OCI-LY7 (cell line): ENCODE data around the gene JUNB. TPM values are rescaled to one million over a fixed set of nuclear protein-coding genes. Genes with fewer than 3 reads are reported as not detected.

Experiments
- Bru-seq: library from RNA; stranded (reverse); fragments of 400-500 nt; gene quantifications from one replicate; lab custom pipeline; 2021; lab: Mats Ljungman, UMichigan
- BruChase-seq, 2 experiments: library from RNA; stranded (reverse); fragments of 400-500 nt; gene quantifications; one replicate each; lab custom pipeline; 2021; lab: Mats Ljungman, UMichigan
- BruUV-seq: library from RNA; stranded (reverse); fragments of 400-500 nt; replicated peaks from 2 replicates; lab custom pipeline; 2021; lab: Mats Ljungman, UMichigan
- CTCF ChIA-PET: fragments of 300-600 bp; sonication (Branson Sonifier 250); formaldehyde crosslinking; loops from one replicate; lab custom pipeline; 2022; ENCODE audit warnings: antibody characterized with exemption; ENCODE audit not compliant: unreplicated experiment; lab: Charles Lee
- POLR2A ChIA-PET: fragments of 300-600 bp; sonication (Branson Sonifier 250); formaldehyde crosslinking; loops from one replicate; lab custom pipeline; 2022; ENCODE audit warnings: antibody characterized with exemption; lab: Charles Lee
- DNase-seq: peaks from one replicate; pipeline ENCODE4 v3.0.0-alpha.2; 2015; ENCODE audit warnings: low spot score
- H2AFZ ChIP-seq: fragments of 200-600 bp; sonication (generic), shearing (Covaris generic); 2 replicates; pipeline ENCODE4 v1.6.1; 2014; ENCODE audit warnings: mild to moderate bottlenecking, antibody characterized with exemption, low read length, moderate library complexity
- H3K27ac ChIP-seq: fragments of 200-600 bp; sonication (generic); 2 replicates; pipeline ENCODE4 v1.5.1; 2014; ENCODE audit warnings: mixed run types, low read depth, mild to moderate bottlenecking, moderate library complexity, low read length, inconsistent platforms; ENCODE audit not compliant: poor library complexity, severe bottlenecking
- H3K36me3 ChIP-seq: fragments of 200-600 bp; sonication (generic); 2 replicates; pipeline ENCODE4 v1.6.1; 2014; ENCODE audit warnings: mild to moderate bottlenecking, antibody characterized with exemption, low read length, moderate library complexity, mixed read lengths; ENCODE audit not compliant: insufficient read depth
- H3K4me1 ChIP-seq: fragments of 200-600 bp; sonication (generic); 2 replicates; pipeline ENCODE4 v1.5.1; 2014; ENCODE audit warnings: mild to moderate bottlenecking, low read length; ENCODE audit not compliant: insufficient read depth, poor library complexity, severe bottlenecking
- H3K4me2 ChIP-seq: fragments of 200-600 bp; sonication (generic); 2 replicates; pipeline ENCODE4 v1.6.1; 2014; ENCODE audit warnings: mild to moderate bottlenecking, low read length
- H3K4me3 ChIP-seq: fragments of 200-600 bp; sonication (generic); 2 replicates; pipeline ENCODE4 v1.5.1; 2014; ENCODE audit warnings: mild to moderate bottlenecking, low read depth, low read length; ENCODE audit not compliant: poor library complexity, severe bottlenecking
- H3K79me2 ChIP-seq: fragments of 200-600 bp; sonication (generic); 2 replicates; pipeline ENCODE4 v1.6.1; 2016; ENCODE audit warnings: low read depth, mild to moderate bottlenecking, low read length, moderate library complexity, mixed read lengths; ENCODE audit not compliant: insufficient read depth
- H3K9me2 ChIP-seq: fragments of 200-600 bp; sonication (generic); 2 replicates; pipeline ENCODE4 v1.6.1; 2016; ENCODE audit warnings: mild to moderate bottlenecking, low read length, mixed read lengths; ENCODE audit not compliant: insufficient read depth
- H3K9me3 ChIP-seq: fragments of 200-600 bp; sonication (generic); 2 replicates; pipeline ENCODE4 v1.6.1; 2014; ENCODE audit warnings: mild to moderate bottlenecking, mixed run types, low read length, mixed read lengths
- H4K20me1 ChIP-seq: fragments of 200-600 bp; sonication (generic); 2 replicates; pipeline ENCODE4 v1.6.1; 2014; ENCODE audit warnings: mild to moderate bottlenecking, antibody characterized with exemption, low read length, moderate library complexity, mixed read lengths; ENCODE audit not compliant: insufficient read depth
- CTCF ChIP-seq: fragments of 200-600 bp; sonication (generic); conservative IDR thresholded peaks from 2 replicates; pipeline ENCODE4 v1.5.1; 2014; ENCODE audit warnings: mild to moderate bottlenecking, antibody characterized with exemption, low read length, moderate library complexity, mixed read lengths
- EZH2phosphoT487 ChIP-seq: fragments of 200-600 bp; sonication (generic); IDR thresholded peaks from 2 replicates; pipeline ENCODE4 v1.6.1; 2018; ENCODE audit warnings: low read depth, borderline replicate concordance, mild to moderate bottlenecking, mixed run types, antibody characterized with exemption, low read length, moderate library complexity, mixed read lengths
- intact Hi-C: fragments of 100-400 bp; cut with micrococcal nuclease; formaldehyde crosslinking; loops from one replicate; pipeline ENCODE4 v1.10.0; 2022; ENCODE audit not compliant: unreplicated experiment
- long read RNA-seq: library from polyadenylated mRNA; stranded (forward); transcript quantifications from one replicate; pipeline ENCODE4 v2.0.0, GENCODE V29; 2022
- total RNA-seq, 2 experiments: library from RNA; depleted of rRNA in 1 of 2; stranded (reverse); fragments of >200 nt in 1 of 2; shearing (Covaris generic) in 1 of 2; gene quantifications; 2 replicates each; pipeline ENCODE4 v1.2.3, GENCODE V29; 2014 to 2022

Gene JUNB
- total RNA-seq (2014; rRNA removed; shearing (Covaris generic)) (43.7 and 45.5 TPM in 2 replicates), total RNA-seq (2022) (31.8 TPM in 2 replicates), Bru-seq, nascent RNA (percentile 63 among the genes with signal in this experiment), BruChase-seq, experiment 1, labeled RNA remaining after a 6-hour chase (percentile 54 among the genes with signal in this experiment), BruChase-seq, experiment 2, labeled RNA remaining after a 2-hour chase (percentile 68 among the genes with signal in this experiment)
- long read RNA-seq, transcript JUNB-201 (1 exons, 1,820 nt) = major isoform, 157 of 157 reads
- long read RNA-seq, partial matches to known transcripts = 0 of 157 reads
- long read RNA-seq, other reads (novel, unspliced or antisense) = 0 of 157 reads

GRCh38 chr19:12791345-12792050 lies at the start of gene JUNB:
Gene JUNB (plus strand): TSS chr19:12791486. CDS start chr19:12791772, 286 bp downstream.
- H3K36me3 ChIP-seq = no peaks in the 10 kb centered on the region
- peak within 1 kb of the TSS; percentile 84 for H3K4me3 ChIP-seq
- BruUV-seq = no TSS peak
- intact Hi-C loops = loop anchor here (1.0 to 5.0 kb wide), 3 partner anchors 14 to 69 kb away; partner anchors contain the start of genes TNPO2 and TRIR
- H3K27ac ChIP-seq = peak within 1 kb of the TSS; percentile 77
- no peaks in the 10 kb centered on the region for H3K9me3 ChIP-seq
- peak within 1 kb of the TSS; percentile 95 for H3K4me2 ChIP-seq
- no peaks in the 10 kb centered on the region for H3K9me2 ChIP-seq
- H2AFZ ChIP-seq = peak within 1 kb of the TSS; percentile 35; the same call in 1 of the 2 replicates
- H4K20me1 ChIP-seq = no peaks in the 10 kb centered on the region; the same call in 1 of the 2 replicates
- peaks cover 8% of the 10 kb centered on the region for H3K79me2 ChIP-seq
- H3K4me1 ChIP-seq = peaks cover 48% of the 10 kb centered on the region
- ChIA-PET CTCF (interaction anchor here (0.6 to 2.8 kb wide), 3 partner anchors 13 to 25 kb away, joined by 3 to 20 read pairs (median 4); no protein-coding TSS in a partner anchor), POLR2A (interaction anchor here (1.2 to 2.2 kb wide), 4 partner anchors 9 to 15 kb away, joined by 4 to 10 read pairs (median 5); partner anchors contain the start of gene THSD8)
- no peak for TF ChIP-seq EZH2phosphoT487
- DNase-seq = peak; percentile 96

DNA sequence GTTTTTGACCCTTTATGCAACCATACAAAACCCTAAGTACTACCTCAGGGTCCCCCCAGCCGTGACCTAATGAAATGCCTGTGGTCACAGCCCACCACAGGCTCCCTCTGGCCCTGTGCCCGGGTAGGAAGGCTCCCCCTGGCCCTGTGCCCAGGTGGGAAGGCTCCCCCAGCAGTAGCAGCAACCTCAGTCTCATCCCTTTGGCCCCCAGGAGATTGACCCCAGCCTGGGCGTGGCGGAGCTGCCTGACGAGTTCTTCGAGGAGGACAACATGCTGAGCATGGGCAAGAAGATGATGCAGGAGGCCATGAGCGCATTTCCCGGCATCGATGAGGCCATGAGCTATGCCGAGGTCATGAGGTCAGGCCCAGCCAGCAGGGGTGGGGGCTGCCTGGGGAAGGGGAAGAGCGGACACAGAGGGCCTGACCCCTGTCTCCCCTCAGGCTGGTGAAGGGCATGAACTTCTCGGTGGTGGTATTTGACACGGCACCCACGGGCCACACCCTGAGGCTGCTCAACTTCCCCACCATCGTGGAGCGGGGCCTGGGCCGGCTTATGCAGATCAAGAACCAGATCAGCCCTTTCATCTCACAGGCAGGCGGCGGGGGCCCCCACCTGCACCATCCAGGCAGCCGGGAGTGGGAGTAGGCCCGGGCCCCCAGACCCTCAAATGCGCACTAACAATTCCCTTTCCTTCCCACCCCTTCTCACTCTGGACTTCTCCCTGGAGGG lies 46.0 kb upstream of the JUNB start:
- Histone ChIP-seq H3K4me3 (no peak overlapping the region), H3K9me3 (peaks cover 11% of the 10 kb centered on the region; the same call in 1 of the 2 replicates), H3K36me3 (peaks cover 54% of the 10 kb centered on the region), H3K9me2 (no peaks in the 10 kb centered on the region), H3K4me2 (no peak overlapping the region), H2AFZ (no peak overlapping the region), H3K79me2 (no peaks in the 10 kb centered on the region), H3K4me1 (no peaks in the 10 kb centered on the region), H4K20me1 (no peaks in the 10 kb centered on the region), H3K27ac (no peak overlapping the region)
- ChIA-PET POLR2A (no interaction called here), CTCF (no interaction called here)
- no peak for TF ChIP-seq EZH2phosphoT487
- no peak for TF ChIP-seq CTCF
- DNase-seq = no peak
- intact Hi-C loops = no loop called here
- BruUV-seq = no TSS peak

- H3K9me3 ChIP-seq = peaks cover 11% of the 10 kb centered on the region; the same call in 1 of the 2 replicates
- no TSS peak for BruUV-seq
- ChIA-PET CTCF (no interaction called here), POLR2A (interaction anchor here (0.6 kb wide), 1 partner anchor 352 kb away, joined by 5 read pairs; no protein-coding TSS in a partner anchor)
- peaks cover 46% of the 10 kb centered on the region for H3K36me3 ChIP-seq
- H3K4me3 ChIP-seq = no peak overlapping the region
- H3K27ac ChIP-seq = no peak overlapping the region
- H4K20me1 ChIP-seq = no peaks in the 10 kb centered on the region
- H3K79me2 ChIP-seq = no peaks in the 10 kb centered on the region
- no peak for DNase-seq
- no peak overlapping the region for H3K4me2 ChIP-seq
- TF ChIP-seq EZH2phosphoT487 = no peak
- TF ChIP-seq CTCF = no peak
- H2AFZ ChIP-seq = no peak overlapping the region
- intact Hi-C loops = no loop called here
- H3K9me2 ChIP-seq = no peaks in the 10 kb centered on the region
- H3K4me1 ChIP-seq = no peaks in the 10 kb centered on the region
These were observed 42.8 kb upstream of the JUNB start for GRCh38 chr19:12748489-12748888.
